H9 (cell line): ENCODE data around the gene TENM4. TPM values are rescaled to one million over a fixed set of nuclear protein-coding genes. Genes with fewer than 3 reads are reported as not detected.
"Not testable (repeated sequence)": the region's sequence is repeated elsewhere in the genome, so short reads cannot be mapped to it uniquely, and the experiment has no call there.

Experiments
- DNase-seq: peaks from one replicate; pipeline ENCODE4 v3.0.0-alpha.2; 2017
- H2AFZ ChIP-seq: one replicate; pipeline ENCODE4 v1.6.1; 2013; ENCODE audit warnings: mild to moderate bottlenecking, low read length, control low read depth, moderate library complexity
- H2AK5ac ChIP-seq: 2 replicates; pipeline ENCODE4 v1.6.1; 2013; ENCODE audit warnings: low read length, control low read depth, mixed read lengths; ENCODE audit not compliant: insufficient read length
- H2BK120ac ChIP-seq: one replicate; pipeline ENCODE4 v1.6.1; 2013; ENCODE audit warnings: low read depth, mild to moderate bottlenecking, low read length, control low read depth, inconsistent platforms; ENCODE audit not compliant: poor library complexity, severe bottlenecking
- H2BK12ac ChIP-seq: 2 replicates; pipeline ENCODE4 v1.6.1; 2013; ENCODE audit warnings: low read length, control low read depth, mixed read lengths, low read depth; ENCODE audit not compliant: insufficient read length
- H2BK15ac ChIP-seq: 2 replicates; pipeline ENCODE4 v1.6.1; 2013; ENCODE audit warnings: low read depth, low read length, control low read depth
- H2BK20ac ChIP-seq: one replicate; pipeline ENCODE4 v1.6.1; 2013; ENCODE audit warnings: low read depth, mild to moderate bottlenecking, low read length, control low read depth, inconsistent platforms; ENCODE audit not compliant: poor library complexity, severe bottlenecking
- H2BK5ac ChIP-seq: 2 replicates; pipeline ENCODE4 v1.6.1; 2013; ENCODE audit warnings: low read length, control low read depth, mixed read lengths; ENCODE audit not compliant: insufficient read length
- H3K14ac ChIP-seq: 2 replicates; pipeline ENCODE4 v1.6.1; 2013; ENCODE audit warnings: low read length, control low read depth; ENCODE audit not compliant: insufficient read depth
- H3K18ac ChIP-seq: 2 replicates; pipeline ENCODE4 v1.6.1; 2013; ENCODE audit warnings: low read depth, mild to moderate bottlenecking, mixed read lengths, low read length, control low read depth; ENCODE audit not compliant: insufficient read length
- H3K23ac ChIP-seq: 2 replicates; pipeline ENCODE4 v1.6.1; 2013; ENCODE audit warnings: low read length, control low read depth, mixed read lengths, low read depth; ENCODE audit not compliant: insufficient read length
- H3K23me2 ChIP-seq: 2 replicates; pipeline ENCODE4 v1.6.1; 2013; ENCODE audit warnings: low read depth, mild to moderate bottlenecking, mixed read lengths, low read length, control low read depth; ENCODE audit not compliant: insufficient read length, poor library complexity, severe bottlenecking
- H3K27ac ChIP-seq: 2 replicates; pipeline ENCODE4 v1.5.1; 2013; ENCODE audit warnings: low read length, control low read depth, mixed read lengths, low read depth; ENCODE audit not compliant: insufficient read length
- H3K27me3 ChIP-seq: 2 replicates; pipeline ENCODE4 v1.6.1; 2013; ENCODE audit warnings: low read length, control low read depth, inconsistent platforms; ENCODE audit not compliant: insufficient read depth
- H3K4ac ChIP-seq: 2 replicates; pipeline ENCODE4 v1.6.1; 2013; ENCODE audit warnings: low read depth, mild to moderate bottlenecking, control low read depth, inconsistent platforms, low read length, moderate library complexity
- H3K4me1 ChIP-seq: 2 replicates; pipeline ENCODE4 v1.6.1; 2013; ENCODE audit warnings: low read length, control low read depth, inconsistent platforms; ENCODE audit not compliant: insufficient read depth
- H3K4me2 ChIP-seq: 2 replicates; pipeline ENCODE4 v1.6.1; 2013; ENCODE audit warnings: low read length, control low read depth, mixed read lengths; ENCODE audit not compliant: insufficient read length, insufficient read depth
- H3K56ac ChIP-seq: 2 replicates; pipeline ENCODE4 v1.6.1; 2013; ENCODE audit warnings: low read depth, mild to moderate bottlenecking, mixed read lengths, low read length, control low read depth; ENCODE audit not compliant: insufficient read length
- H3K79me1 ChIP-seq: 2 replicates; pipeline ENCODE4 v1.6.1; 2013; ENCODE audit warnings: low read depth, mild to moderate bottlenecking, moderate library complexity, low read length, control low read depth, inconsistent platforms; ENCODE audit not compliant: insufficient read depth, poor library complexity, severe bottlenecking
- H3K79me2 ChIP-seq: 2 replicates; pipeline ENCODE4 v1.6.1; 2013; ENCODE audit warnings: low read length, control low read depth, inconsistent platforms; ENCODE audit not compliant: insufficient read depth
- H3K9ac ChIP-seq: 2 replicates; pipeline ENCODE4 v1.6.1; 2013; ENCODE audit warnings: low read length, control low read depth, mixed read lengths; ENCODE audit not compliant: insufficient read length; ENCODE audit errors: extremely low read depth
- H3K9me3 ChIP-seq: one replicate; pipeline ENCODE4 v1.6.1; 2013; ENCODE audit warnings: low read depth, low read length, inconsistent platforms; ENCODE audit not compliant: control insufficient read depth
- H3T11ph ChIP-seq: one replicate; pipeline ENCODE4 v1.6.1; 2013; ENCODE audit warnings: mild to moderate bottlenecking, low read length, control low read depth, inconsistent platforms
- H4K20me1 ChIP-seq: one replicate; pipeline ENCODE4 v1.6.1; 2013; ENCODE audit not compliant: control insufficient read depth, insufficient read length, insufficient read depth
- H4K5ac ChIP-seq: 2 replicates; pipeline ENCODE4 v1.6.1; 2013; ENCODE audit warnings: low read depth, mild to moderate bottlenecking, mixed read lengths, low read length, control low read depth; ENCODE audit not compliant: insufficient read length
- H4K8ac ChIP-seq: replicated peaks from 2 replicates; pipeline ENCODE4 v1.6.1; 2013; ENCODE audit warnings: low read length, control low read depth, mixed read lengths, low read depth; ENCODE audit not compliant: insufficient read length
- H4K91ac ChIP-seq: 2 replicates; pipeline ENCODE4 v1.6.1; 2013; ENCODE audit warnings: low read depth, mild to moderate bottlenecking, moderate library complexity, mixed read lengths, low read length, control low read depth; ENCODE audit not compliant: insufficient read length
- H3K27ac Mint-ChIP-seq, 3 experiments: 2 replicates in 2 of 3; 3 replicates in 1 of 3; pipeline ENCODE4 v1.8.0; 2020 to 2021; ENCODE audit warnings: mixed read lengths in 3 of 3, mild to moderate bottlenecking in 1 of 3, moderate library complexity in 1 of 3
- H3K27me3 Mint-ChIP-seq: 2 replicates; pipeline ENCODE4 v1.8.0; 2021; ENCODE audit warnings: low read depth, mild to moderate bottlenecking, moderate library complexity, mixed read lengths
- H3K36me3 Mint-ChIP-seq, 3 experiments: 2 replicates in 2 of 3; 3 replicates in 1 of 3; pipeline ENCODE4 v1.8.0; 2020 to 2021; ENCODE audit warnings: low read depth in 3 of 3, mixed read lengths in 3 of 3; ENCODE audit not compliant: insufficient read depth in 1 of 3
- H3K4me1 Mint-ChIP-seq, 2 experiments: 2 replicates each; pipeline ENCODE4 v1.8.0; 2020; ENCODE audit warnings: mixed read lengths in 2 of 2
- H3K4me3 Mint-ChIP-seq, 2 experiments: 2 replicates in 1 of 2; 3 replicates in 1 of 2; pipeline ENCODE4 v1.8.0; 2020 to 2021; ENCODE audit warnings: mild to moderate bottlenecking in 2 of 2, mixed read lengths in 2 of 2, moderate library complexity in 1 of 2
- H3K9me3 Mint-ChIP-seq, 2 experiments: 2 replicates in 1 of 2; 3 replicates in 1 of 2; pipeline ENCODE4 v1.8.0; 2020; ENCODE audit warnings: mild to moderate bottlenecking in 2 of 2, mixed read lengths in 2 of 2, moderate library complexity in 1 of 2
- WGBS: extraction: QIAGEN DNeasy Blood & Tissue Kit; methylation state at CpG from one replicate; pipeline ENCODE4 v1.1.7; 2013; ENCODE audit warnings: missing lambda C conversion rate, low lambda C conversion rate, mixed read lengths; ENCODE audit not compliant: insufficient read length; ENCODE audit errors: extremely low coverage; 5-methylcytosine and 5-hydroxymethylcytosine counted together
- total RNA-seq: library from RNA; stranded (reverse); gene quantifications from 2 replicates; pipeline ENCODE4 v1.2.1, GENCODE V29; 2021
- TF ChIP-seq, protein P1 (sequence below): fragments of 200-600 bp; sonication (generic); conservative IDR thresholded peaks from 3 replicates; pipeline ENCODE4 v1.8.0; 2021; ENCODE audit warnings: antibody characterized with exemption, mild to moderate bottlenecking

TENM4 gene
- total RNA-seq, 1 experiment from 2014 or later = 4.6 TPM

GRCh38 chr11:78883506-78883905 lies 557.3 kb downstream of the TENM4 start:
- no peak overlapping the region for H3K4me2 ChIP-seq
- H3K23ac ChIP-seq = no peak overlapping the region
- H3K27ac ChIP-seq = no peak overlapping the region
- Mint-ChIP-seq H3K4me1 (peaks cover 8 to 10% of the 10 kb centered on the region in 2 experiments), H3K27me3 (peaks cover 3% of the 10 kb centered on the region), H3K36me3 (peaks cover 11 to 27% (median 22%) of the 10 kb centered on the region in 3 experiments), H3K9me3 (peaks cover 19 to 23% of the 10 kb centered on the region in 2 experiments), H3K27ac (no peak overlapping the region), H3K4me3 (no peak overlapping the region)
- no peak overlapping the region for H3K14ac ChIP-seq
- no peaks in the 10 kb centered on the region for H3K23me2 ChIP-seq
- H4K20me1 ChIP-seq = no peaks in the 10 kb centered on the region
- no peak overlapping the region for H4K8ac ChIP-seq
- H3K4me1 ChIP-seq = 0 out of 2 replicates have a peak, but pooled peaks cover 2% of the 10 kb centered on the region
- H4K91ac ChIP-seq = no peak overlapping the region
- no peak overlapping the region for H2AK5ac ChIP-seq
- DNase-seq = no peak
- H2BK20ac ChIP-seq = no peak overlapping the region
- TF ChIP-seq, protein P1, sequence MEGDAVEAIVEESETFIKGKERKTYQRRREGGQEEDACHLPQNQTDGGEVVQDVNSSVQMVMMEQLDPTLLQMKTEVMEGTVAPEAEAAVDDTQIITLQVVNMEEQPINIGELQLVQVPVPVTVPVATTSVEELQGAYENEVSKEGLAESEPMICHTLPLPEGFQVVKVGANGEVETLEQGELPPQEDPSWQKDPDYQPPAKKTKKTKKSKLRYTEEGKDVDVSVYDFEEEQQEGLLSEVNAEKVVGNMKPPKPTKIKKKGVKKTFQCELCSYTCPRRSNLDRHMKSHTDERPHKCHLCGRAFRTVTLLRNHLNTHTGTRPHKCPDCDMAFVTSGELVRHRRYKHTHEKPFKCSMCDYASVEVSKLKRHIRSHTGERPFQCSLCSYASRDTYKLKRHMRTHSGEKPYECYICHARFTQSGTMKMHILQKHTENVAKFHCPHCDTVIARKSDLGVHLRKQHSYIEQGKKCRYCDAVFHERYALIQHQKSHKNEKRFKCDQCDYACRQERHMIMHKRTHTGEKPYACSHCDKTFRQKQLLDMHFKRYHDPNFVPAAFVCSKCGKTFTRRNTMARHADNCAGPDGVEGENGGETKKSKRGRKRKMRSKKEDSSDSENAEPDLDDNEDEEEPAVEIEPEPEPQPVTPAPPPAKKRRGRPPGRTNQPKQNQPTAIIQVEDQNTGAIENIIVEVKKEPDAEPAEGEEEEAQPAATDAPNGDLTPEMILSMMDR = no peak
- no peak overlapping the region for H3T11ph ChIP-seq
- no peak overlapping the region for H2BK15ac ChIP-seq
- no peak overlapping the region for H3K4ac ChIP-seq
- no peak overlapping the region for H2BK12ac ChIP-seq
- H3K18ac ChIP-seq = no peak overlapping the region
- H3K9me3 ChIP-seq = peaks cover 4% of the 10 kb centered on the region
- H3K79me2 ChIP-seq = no peaks in the 10 kb centered on the region; the same call in 1 of the 2 replicates
- H3K79me1 ChIP-seq = no peaks in the 10 kb centered on the region
- H4K5ac ChIP-seq = no peak overlapping the region
- H3K27me3 ChIP-seq = no peaks in the 10 kb centered on the region
- no CpG with 5 or more reads among the region's 5 CpGs for WGBS
- no peak overlapping the region for H2BK5ac ChIP-seq
- no peak overlapping the region for H3K9ac ChIP-seq
- no peak overlapping the region for H2BK120ac ChIP-seq
- H3K56ac ChIP-seq = no peak overlapping the region
- no peak overlapping the region for H2AFZ ChIP-seq

DNA sequence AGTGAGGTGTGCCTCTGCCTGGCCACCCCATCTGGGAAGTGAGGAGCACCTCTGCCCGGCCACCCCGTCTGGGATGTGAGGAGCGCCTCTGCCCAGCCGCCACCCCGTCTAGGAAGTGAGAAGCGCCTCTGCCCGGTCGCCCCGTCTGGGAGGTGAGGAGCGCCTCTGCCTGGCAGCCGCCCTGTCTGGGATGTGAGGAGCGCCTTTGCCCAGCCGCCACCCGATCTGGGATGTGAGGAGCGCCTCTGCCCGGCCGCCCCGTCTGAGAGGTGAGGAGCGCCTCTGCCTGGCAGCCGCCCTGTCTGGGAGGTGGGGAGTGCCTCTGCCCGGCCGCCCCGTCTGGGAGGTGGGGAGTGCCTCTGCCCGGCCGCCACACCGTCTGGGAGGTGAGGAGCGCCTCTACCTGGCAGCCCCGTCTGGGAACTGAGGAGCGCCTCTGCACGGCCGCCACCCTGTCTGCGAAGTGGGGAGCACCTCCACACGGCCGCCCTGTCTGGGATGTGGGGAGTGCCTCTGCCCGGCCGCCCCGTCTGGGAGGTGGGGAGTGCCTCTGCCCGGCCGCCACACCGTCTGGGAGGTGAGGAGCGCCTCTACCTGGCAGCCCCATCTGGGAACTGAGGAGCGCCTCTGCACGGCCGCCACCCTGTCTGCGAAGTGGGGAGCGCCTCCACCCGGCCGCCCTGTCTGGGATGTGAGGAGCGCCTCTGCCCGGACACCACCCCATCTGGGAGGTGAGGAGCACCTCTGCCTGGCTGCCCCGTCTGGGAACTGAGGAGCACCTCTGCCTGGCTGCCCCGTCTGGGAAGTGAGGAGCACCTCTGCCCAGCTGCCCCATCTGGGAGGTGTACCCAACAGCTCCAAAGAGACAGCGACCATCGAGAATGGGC lies 561.5 kb downstream of the TENM4 start:
- H2BK12ac ChIP-seq, H4K91ac ChIP-seq, H2BK5ac ChIP-seq, H4K20me1 ChIP-seq, H3K56ac ChIP-seq, H4K5ac ChIP-seq, H4K8ac ChIP-seq, H3K27ac ChIP-seq, H3K27ac Mint-ChIP-seq, H2AFZ ChIP-seq, H3K79me2 ChIP-seq, H3K4ac ChIP-seq, H3T11ph ChIP-seq, H3K4me1 Mint-ChIP-seq, H3K9ac ChIP-seq, H3K18ac ChIP-seq, DNase-seq, H3K4me2 ChIP-seq, H3K23me2 ChIP-seq, H3K23ac ChIP-seq, H3K79me1 ChIP-seq, H2BK20ac ChIP-seq, H3K27me3 ChIP-seq, H3K4me1 ChIP-seq, H2BK120ac ChIP-seq, H2AK5ac ChIP-seq, H3K27me3 Mint-ChIP-seq, H3K14ac ChIP-seq, H2BK15ac ChIP-seq, H3K4me3 Mint-ChIP-seq: not testable (repeated sequence)
- peaks cover 19 to 38% (median 32%) of the 10 kb centered on the region in 3 experiments for H3K36me3 Mint-ChIP-seq
- H3K9me3 Mint-ChIP-seq = peaks cover 29 to 34% of the 10 kb centered on the region in 2 experiments
- H3K9me3 ChIP-seq = peaks cover 10% of the 10 kb centered on the region
- WGBS = no CpG with 5 or more reads among the region's 54 CpGs
